ENCODE measurements around the gene UBE3B.

Gene UBE3B

GRCh38 chr12:109449845-109450532 is 27.4 kb upstream of the UBE3B start:
- no peak for DNase-seq (ENCODE audit: low read depth in 2 of 3, low spot score in 1 of 3)

- DNase-seq (ENCODE audit: low read depth in 2 of 3, low spot score in 1 of 3), result no peak
Measured at GRCh38 chr12:109450980-109451379, 26.5 kb upstream of the UBE3B start.

GRCh38 chr12:109451400-109451799 is 26.0 kb upstream of the UBE3B start:
- DNase-seq (ENCODE audit: low read depth in 2 of 3, low spot score in 1 of 3), result no peak

DNA sequence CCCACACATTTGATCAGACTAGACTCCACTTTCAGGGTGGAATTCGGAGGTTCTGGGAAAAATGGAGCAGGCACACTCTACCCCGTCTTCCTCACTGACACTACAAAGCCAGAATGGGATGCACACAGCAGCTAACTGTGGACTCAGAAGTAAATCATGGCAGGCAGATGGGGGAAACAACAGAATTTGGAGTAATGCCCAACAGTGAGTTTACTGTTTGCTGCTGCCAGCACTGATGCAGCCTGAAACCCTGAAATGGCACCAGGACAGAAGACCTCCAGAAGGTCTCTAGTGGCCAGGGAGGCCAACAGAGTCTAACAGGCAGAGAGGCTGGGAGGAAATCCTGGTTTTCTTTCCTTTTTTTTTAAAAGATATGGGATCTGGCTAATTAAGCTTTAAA is 24.9 kb upstream of the UBE3B start:
- DNase-seq (ENCODE audit: low read depth in 2 of 3, low spot score in 1 of 3), result no peak

DNA sequence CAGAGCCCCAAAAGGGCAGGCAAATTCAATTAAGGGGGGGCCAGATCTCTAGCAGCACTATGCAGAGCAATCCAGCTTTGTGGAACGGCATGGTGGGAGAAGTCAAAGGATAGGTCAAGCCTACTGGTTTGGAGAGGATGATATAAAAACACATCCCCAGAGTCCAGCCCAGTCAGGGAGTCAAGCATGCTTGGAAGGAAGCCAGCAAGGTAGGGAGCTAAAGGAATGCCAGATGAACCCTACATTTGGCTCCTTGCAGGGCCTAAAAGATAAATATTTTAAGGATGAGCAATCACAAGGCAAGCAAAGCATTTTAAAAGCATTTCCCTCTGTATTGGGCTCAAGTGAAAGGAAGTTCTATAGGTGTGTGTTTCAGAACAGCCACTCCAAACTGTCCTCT is 21.7 kb upstream of the UBE3B start:
- no peak for DNase-seq (ENCODE audit: low read depth in 2 of 3, low spot score in 1 of 3)

GRCh38 chr12:109458086-109458485 is 19.3 kb upstream of the UBE3B start:
- no peak for DNase-seq (ENCODE audit: low read depth in 2 of 3, low spot score in 1 of 3)

GRCh38 chr12:109458771-109459208 is 18.6 kb upstream of the UBE3B start:
- DNase-seq (ENCODE audit: low read depth in 2 of 3, low spot score in 1 of 3), result no peak

GRCh38 chr12:109459247-109459646 is 18.2 kb upstream of the UBE3B start:
- DNase-seq (ENCODE audit: low read depth in 2 of 3, low spot score in 1 of 3), result no peak

- no peak for DNase-seq (ENCODE audit: low read depth in 2 of 3, low spot score in 1 of 3)
Measured at GRCh38 chr12:109460538-109460937, 16.9 kb upstream of the UBE3B start.

DNA sequence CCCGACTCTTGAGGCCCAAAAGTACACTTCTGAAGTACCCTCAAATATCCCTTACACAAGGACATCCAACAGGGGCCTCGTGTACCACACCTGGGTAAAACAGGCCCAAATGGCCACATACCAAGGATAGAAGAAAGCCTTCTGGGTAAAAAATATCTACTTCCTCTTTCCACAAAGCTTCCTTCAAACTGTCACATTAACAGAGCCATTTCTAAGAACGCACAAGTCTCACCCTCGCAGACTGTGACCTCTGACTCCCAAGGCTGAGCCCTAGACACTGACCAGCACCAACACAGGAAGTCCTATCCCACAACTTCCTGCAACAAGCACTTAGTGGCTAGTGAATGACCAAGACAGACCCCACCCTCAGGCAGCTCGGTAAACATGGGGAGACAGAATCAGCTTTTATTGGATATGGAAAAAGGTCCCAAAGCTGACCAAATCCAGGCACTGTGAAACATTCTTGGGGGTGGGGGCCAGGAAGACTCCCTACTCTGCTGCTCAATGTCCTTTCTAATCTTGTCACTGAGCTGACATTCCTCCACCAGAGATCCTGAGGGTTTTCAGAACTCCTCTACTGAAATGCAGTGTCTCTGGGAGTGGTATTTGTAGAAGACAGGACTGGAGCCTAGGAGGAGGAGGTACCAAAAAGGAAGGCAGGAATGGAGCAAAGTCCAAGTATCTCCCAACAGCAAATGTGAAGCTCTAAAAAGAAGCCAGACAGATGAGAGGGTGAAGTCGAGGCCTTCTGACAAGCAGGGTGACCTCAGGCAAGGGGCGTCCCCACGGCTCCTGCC is 16.2 kb upstream of the UBE3B start:
- DNase-seq (ENCODE audit: low read depth in 2 of 3, low spot score in 1 of 3), result no peak

DNA sequence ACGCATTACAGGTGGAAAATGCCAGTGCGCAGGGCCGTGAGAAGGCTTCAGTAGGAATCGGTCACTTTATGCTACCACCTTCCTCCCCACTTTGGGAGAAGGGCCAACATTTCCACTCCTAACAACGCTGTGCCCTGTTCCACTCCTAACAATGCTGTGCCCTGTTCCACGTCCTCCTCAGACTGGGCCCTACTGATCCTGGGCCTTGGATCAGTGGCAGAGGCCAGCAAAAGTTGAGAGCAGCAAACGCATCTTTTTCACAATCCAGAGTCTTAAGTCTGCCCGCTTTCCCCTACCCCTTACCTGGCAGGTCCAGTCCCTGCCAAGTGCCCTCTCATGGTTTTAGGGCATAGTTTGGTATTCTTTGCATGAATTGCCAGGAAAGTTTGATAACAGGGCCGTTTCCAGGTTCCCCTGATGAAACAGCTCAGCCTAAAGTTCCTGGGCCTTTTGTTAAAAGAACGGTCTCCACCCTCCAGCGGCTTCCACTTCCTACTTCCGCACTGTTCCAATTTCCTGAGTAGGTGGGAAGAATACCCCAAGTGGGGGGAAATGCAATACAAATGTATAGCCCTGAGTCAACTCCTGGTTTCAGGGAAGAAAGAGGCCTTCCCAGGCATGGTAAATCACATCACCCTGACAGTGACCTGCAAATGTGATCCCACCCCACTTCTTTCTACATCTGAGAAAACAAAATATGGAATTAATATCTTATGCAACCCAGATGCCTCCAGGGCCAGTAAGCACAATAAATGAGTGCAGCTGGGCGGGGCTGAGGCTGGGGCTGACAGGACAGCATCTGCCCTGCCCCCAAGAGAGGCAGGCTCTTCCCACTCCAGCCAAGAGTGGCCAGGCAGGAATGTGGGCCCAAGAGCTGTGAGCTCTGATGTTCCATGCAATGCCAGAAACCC is 15.3 kb upstream of the UBE3B start:
- DNase-seq (ENCODE audit: low read depth in 2 of 3, low spot score in 1 of 3), result no peak

- DNase-seq (ENCODE audit: low read depth in 2 of 3, low spot score in 1 of 3), result no peak
Measured at GRCh38 chr12:109462868-109463692, 14.4 kb upstream of the UBE3B start.

GRCh38 chr12:109463756-109464155 is 13.7 kb upstream of the UBE3B start:
- no peak for DNase-seq (ENCODE audit: low read depth in 2 of 3, low spot score in 1 of 3)

- no peak for DNase-seq (ENCODE audit: low read depth in 2 of 3, low spot score in 1 of 3)
Measured at GRCh38 chr12:109464642-109465351, 12.6 kb upstream of the UBE3B start.

DNA sequence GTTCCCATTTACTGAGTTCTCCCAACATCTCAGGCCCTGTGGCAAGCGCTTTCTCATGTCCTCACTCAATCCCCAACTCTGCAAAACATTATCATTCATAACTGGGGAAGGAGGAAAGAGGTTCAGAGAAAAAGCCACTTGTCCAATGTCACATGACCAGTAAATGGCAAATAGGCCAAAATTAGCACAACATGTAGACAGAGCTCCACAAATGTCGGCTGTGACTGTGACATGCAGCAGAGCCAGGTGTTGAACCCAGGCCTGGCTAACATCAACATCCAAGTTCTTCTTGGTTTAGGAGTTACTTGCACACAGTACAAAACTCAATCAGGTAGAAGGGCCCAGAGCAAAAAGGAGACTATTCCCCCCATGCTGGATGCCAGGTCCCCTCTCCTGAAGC is 11.1 kb upstream of the UBE3B start:
- DNase-seq (ENCODE audit: low read depth in 2 of 3, low spot score in 1 of 3), result no peak

- no peak for DNase-seq (ENCODE audit: low read depth in 2 of 3, low spot score in 1 of 3)
Measured at GRCh38 chr12:109466821-109467220, 10.6 kb upstream of the UBE3B start.

GRCh38 chr12:109467978-109468676 is 9.3 kb upstream of the UBE3B start:
- no peak for DNase-seq (ENCODE audit: low read depth in 2 of 3, low spot score in 1 of 3)

GRCh38 chr12:109469517-109469916 is 7.9 kb upstream of the UBE3B start:
- DNase-seq (ENCODE audit: low read depth in 2 of 3, low spot score in 1 of 3), result no peak

GRCh38 chr12:109473006-109473405 is 4.4 kb upstream of the UBE3B start:
- no peak for DNase-seq (ENCODE audit: low read depth in 2 of 3, low spot score in 1 of 3)
